Trophoblast cell (in vitro differentiated cells and primary cell): ENCODE measurements around the gene TBC1D22A.

ENCODE experiments used
- DNase-seq, 2 donors: peaks; one replicate each; pipeline ENCODE4 v3.0.0-alpha.2; 2016
- H2AFZ ChIP-seq: 2 replicates; pipeline ENCODE4 v1.6.1; 2013; ENCODE audit warnings: low read length, moderate library complexity, mild to moderate bottlenecking; ENCODE audit not compliant: insufficient read depth, poor library complexity
- H2AK5ac ChIP-seq: 2 replicates; pipeline ENCODE4 v1.6.1; 2013; ENCODE audit warnings: mild to moderate bottlenecking, low read length
- H2BK120ac ChIP-seq: 2 replicates; pipeline ENCODE4 v1.6.1; 2013; ENCODE audit warnings: low read length, mild to moderate bottlenecking, moderate library complexity; ENCODE audit not compliant: insufficient read depth, poor library complexity
- H2BK12ac ChIP-seq: 2 replicates; pipeline ENCODE4 v1.6.1; 2013; ENCODE audit warnings: mild to moderate bottlenecking, low read length, moderate library complexity
- H2BK5ac ChIP-seq: 2 replicates; pipeline ENCODE4 v1.6.1; 2013; ENCODE audit warnings: low read length, low read depth, moderate library complexity, mild to moderate bottlenecking; ENCODE audit not compliant: poor library complexity
- H3K14ac ChIP-seq: 2 replicates; pipeline ENCODE4 v1.6.1; 2013; ENCODE audit warnings: mild to moderate bottlenecking, low read length
- H3K18ac ChIP-seq: 2 replicates; pipeline ENCODE4 v1.6.1; 2013; ENCODE audit warnings: mild to moderate bottlenecking, low read length
- H3K23ac ChIP-seq: 2 replicates; pipeline ENCODE4 v1.6.1; 2013; ENCODE audit warnings: low read length
- H3K27ac ChIP-seq: 2 replicates; pipeline ENCODE4 v1.5.1; 2013; ENCODE audit warnings: low read depth, mild to moderate bottlenecking, inconsistent platforms, low read length, moderate library complexity
- H3K27me3 ChIP-seq: 2 replicates; pipeline ENCODE4 v1.6.1; 2013; ENCODE audit warnings: inconsistent platforms, mild to moderate bottlenecking, low read length, moderate library complexity; ENCODE audit not compliant: insufficient read depth
- H3K36me3 ChIP-seq, 2 experiments: 1 replicate in 1 of 2; 2 replicates in 1 of 2; pipeline ENCODE4 v1.6.1; 2013; ENCODE audit warnings: low read length in 2 of 2, mild to moderate bottlenecking in 2 of 2, moderate library complexity in 1 of 2; ENCODE audit not compliant: insufficient read depth in 2 of 2, control insufficient read depth in 1 of 2
- H3K4ac ChIP-seq: 2 replicates; pipeline ENCODE4 v1.6.1; 2013; ENCODE audit warnings: low read depth, mild to moderate bottlenecking, low read length, moderate library complexity
- H3K4me1 ChIP-seq, 2 experiments: 1 replicate in 1 of 2; 2 replicates in 1 of 2; pipeline ENCODE4 v1.6.1; 2013; ENCODE audit warnings: low read length in 2 of 2, mild to moderate bottlenecking in 2 of 2, moderate library complexity in 1 of 2; ENCODE audit not compliant: insufficient read depth in 2 of 2, control insufficient read depth in 1 of 2
- H3K4me2 ChIP-seq: 2 replicates; pipeline ENCODE4 v1.6.1; 2013; ENCODE audit warnings: inconsistent platforms, mild to moderate bottlenecking, low read length, moderate library complexity
- H3K4me3 ChIP-seq: 2 replicates; pipeline ENCODE4 v1.5.1; 2013; ENCODE audit warnings: mild to moderate bottlenecking, low read depth, low read length, inconsistent platforms
- H3K79me1 ChIP-seq: one replicate; pipeline ENCODE4 v1.6.1; 2013; ENCODE audit warnings: low read length
- H3K79me2 ChIP-seq: 2 replicates; pipeline ENCODE4 v1.6.1; 2013; ENCODE audit warnings: low read length, mild to moderate bottlenecking; ENCODE audit not compliant: control insufficient read depth, insufficient read depth, poor library complexity
- H3K9ac ChIP-seq: 2 replicates; pipeline ENCODE4 v1.6.1; 2013; ENCODE audit warnings: mild to moderate bottlenecking, low read length
- H3K9me3 ChIP-seq: 2 replicates; pipeline ENCODE4 v1.6.1; 2013; ENCODE audit warnings: low read depth, mild to moderate bottlenecking, control low read depth, inconsistent platforms, low read length; ENCODE audit not compliant: insufficient read depth
- H4K12ac ChIP-seq: 2 replicates; pipeline ENCODE4 v1.6.1; 2013; ENCODE audit warnings: low read depth, mild to moderate bottlenecking, low read length, moderate library complexity
- H4K8ac ChIP-seq: 2 replicates; pipeline ENCODE4 v1.6.1; 2013; ENCODE audit warnings: low read depth, mild to moderate bottlenecking, low read length, moderate library complexity
- H4K91ac ChIP-seq: one replicate; pipeline ENCODE4 v1.6.1; 2013; ENCODE audit warnings: low read depth, mild to moderate bottlenecking, low read length, moderate library complexity
- WGBS: extraction: QIAGEN DNeasy Blood & Tissue Kit; methylation state at CpG from one replicate; pipeline ENCODE4 v1.1.7; 2013; ENCODE audit warnings: missing lambda C conversion rate; ENCODE audit not compliant: insufficient read length, insufficient coverage; ENCODE audit errors: extremely low coverage; 5-methylcytosine and 5-hydroxymethylcytosine counted together

TBC1D22A gene

DNA sequence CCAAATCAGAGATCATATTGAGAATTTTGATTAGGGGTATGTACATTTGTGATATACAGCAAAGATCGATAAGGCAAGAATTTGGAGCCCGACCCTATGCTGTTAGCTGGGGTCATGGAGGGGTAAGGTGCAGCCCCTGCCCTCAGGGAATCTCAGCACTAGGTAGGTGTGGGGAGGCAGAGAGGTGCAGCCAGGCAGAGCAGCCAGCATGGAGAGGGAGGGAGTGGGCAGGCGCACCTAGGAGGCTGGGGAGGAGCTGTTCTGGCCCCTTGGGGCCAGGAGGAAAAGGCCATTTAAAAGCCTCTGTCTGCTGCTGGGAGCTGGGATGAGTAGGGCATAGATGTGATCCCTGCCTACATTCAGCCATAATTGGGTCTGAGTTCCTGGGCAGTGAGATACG is 293.0 kb downstream of the TBC1D22A start:
- H4K12ac ChIP-seq, result no peak overlapping the region
- no peaks in the 10 kb centered on the region for H3K27me3 ChIP-seq
- no peak overlapping the region for H2BK5ac ChIP-seq

DNA sequence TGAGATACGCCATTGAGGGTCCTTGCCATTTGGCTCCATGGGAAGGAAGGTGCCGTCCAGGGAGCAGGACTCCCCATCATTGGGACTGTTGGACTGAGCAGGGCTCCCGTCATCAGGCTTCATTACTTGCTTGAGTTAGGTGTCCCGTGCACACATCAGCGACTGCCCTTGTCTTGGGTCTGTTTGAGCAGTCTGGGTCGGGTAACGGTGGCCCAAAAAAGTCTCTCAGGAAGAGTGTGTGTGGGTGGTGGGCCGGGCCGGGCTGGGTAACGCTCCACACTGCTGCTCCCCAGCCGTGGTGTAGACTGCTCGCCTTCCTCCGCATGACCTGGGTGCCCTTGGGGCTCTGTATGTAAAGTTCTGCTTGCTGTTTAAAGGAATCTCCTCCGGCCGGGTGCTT is 293.5 kb downstream of the TBC1D22A start:
- no peak overlapping the region for H2AFZ ChIP-seq
- H3K4me1 ChIP-seq, result no peaks in the 10 kb centered on the region
- H3K4me2 ChIP-seq, result no peak overlapping the region
- H2AK5ac ChIP-seq, result no peak overlapping the region
- no peak overlapping the region for H4K12ac ChIP-seq
- H3K4ac ChIP-seq, result no peak overlapping the region
- H3K9me3 ChIP-seq, result no peaks in the 10 kb centered on the region
- peaks cover 2% of the 10 kb centered on the region for H3K79me2 ChIP-seq
- no peak overlapping the region for H3K18ac ChIP-seq
- no peak overlapping the region for H4K91ac ChIP-seq
- no peak overlapping the region for H3K4me3 ChIP-seq
- H4K8ac ChIP-seq, result no peak overlapping the region
- no peak overlapping the region for H2BK5ac ChIP-seq
- H3K23ac ChIP-seq, result no peak overlapping the region
- H3K36me3 ChIP-seq, result peaks cover 0 to 2% of the 10 kb centered on the region in 2 experiments
- no peaks in the 10 kb centered on the region for H3K27me3 ChIP-seq
- H2BK120ac ChIP-seq, result no peak overlapping the region
- H3K14ac ChIP-seq, result no peak overlapping the region
- H3K9ac ChIP-seq, result no peak overlapping the region
- DNase-seq, result no peak
- no CpG with 5 or more reads among the region's 15 CpGs for WGBS
- no peaks in the 10 kb centered on the region for H3K79me1 ChIP-seq
- no peak overlapping the region for H2BK12ac ChIP-seq
- no peak overlapping the region for H3K27ac ChIP-seq

More for the DNA sequence above, 293.0 kb downstream of the TBC1D22A start:
- no peak overlapping the region for H3K18ac ChIP-seq
- no peaks in the 10 kb centered on the region for H3K9me3 ChIP-seq
- H2BK12ac ChIP-seq, result no peak overlapping the region
- H2AK5ac ChIP-seq, result no peak overlapping the region
- H3K4me2 ChIP-seq, result no peak overlapping the region
- no peak overlapping the region for H3K23ac ChIP-seq
- peaks cover 2% of the 10 kb centered on the region for H3K79me2 ChIP-seq
- H3K4me3 ChIP-seq, result no peak overlapping the region
- H3K79me1 ChIP-seq, result no peaks in the 10 kb centered on the region
- H3K4me1 ChIP-seq, result no peaks in the 10 kb centered on the region
- WGBS, result no CpG with 5 or more reads among the region's 4 CpGs
- H3K14ac ChIP-seq, result no peak overlapping the region
- H3K4ac ChIP-seq, result no peak overlapping the region
- no peak overlapping the region for H3K9ac ChIP-seq
- H2BK120ac ChIP-seq, result no peak overlapping the region
- no peak overlapping the region for H4K91ac ChIP-seq
- DNase-seq, result no peak
- no peak overlapping the region for H2AFZ ChIP-seq
- H3K36me3 ChIP-seq, result peaks cover 0 to 2% of the 10 kb centered on the region in 2 experiments
- H4K8ac ChIP-seq, result no peak overlapping the region
- no peak overlapping the region for H3K27ac ChIP-seq

DNA sequence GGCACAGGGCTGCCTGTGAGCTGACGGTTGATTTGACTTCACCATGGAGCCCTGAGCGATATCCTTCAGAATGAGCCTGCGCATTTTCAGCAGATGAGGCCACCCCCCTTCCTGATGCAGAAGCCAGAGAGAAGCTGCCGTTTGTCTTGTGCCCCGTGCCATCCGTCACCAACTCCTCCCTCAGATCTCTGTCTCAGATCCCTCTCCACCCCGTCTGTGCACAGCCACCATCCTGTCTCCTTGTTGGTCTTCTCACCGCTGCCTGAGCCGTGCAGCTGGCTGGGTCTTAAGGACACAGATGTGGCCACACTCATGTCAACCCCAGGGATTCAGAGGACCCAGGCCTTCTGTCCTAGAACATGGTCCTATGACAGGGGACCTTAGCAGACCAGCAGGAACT is 293.9 kb downstream of the TBC1D22A start:
- Histone ChIP-seq H4K12ac (no peak overlapping the region), H3K27ac (no peak overlapping the region)
- WGBS, result no CpG with 5 or more reads among the region's 9 CpGs

DNA sequence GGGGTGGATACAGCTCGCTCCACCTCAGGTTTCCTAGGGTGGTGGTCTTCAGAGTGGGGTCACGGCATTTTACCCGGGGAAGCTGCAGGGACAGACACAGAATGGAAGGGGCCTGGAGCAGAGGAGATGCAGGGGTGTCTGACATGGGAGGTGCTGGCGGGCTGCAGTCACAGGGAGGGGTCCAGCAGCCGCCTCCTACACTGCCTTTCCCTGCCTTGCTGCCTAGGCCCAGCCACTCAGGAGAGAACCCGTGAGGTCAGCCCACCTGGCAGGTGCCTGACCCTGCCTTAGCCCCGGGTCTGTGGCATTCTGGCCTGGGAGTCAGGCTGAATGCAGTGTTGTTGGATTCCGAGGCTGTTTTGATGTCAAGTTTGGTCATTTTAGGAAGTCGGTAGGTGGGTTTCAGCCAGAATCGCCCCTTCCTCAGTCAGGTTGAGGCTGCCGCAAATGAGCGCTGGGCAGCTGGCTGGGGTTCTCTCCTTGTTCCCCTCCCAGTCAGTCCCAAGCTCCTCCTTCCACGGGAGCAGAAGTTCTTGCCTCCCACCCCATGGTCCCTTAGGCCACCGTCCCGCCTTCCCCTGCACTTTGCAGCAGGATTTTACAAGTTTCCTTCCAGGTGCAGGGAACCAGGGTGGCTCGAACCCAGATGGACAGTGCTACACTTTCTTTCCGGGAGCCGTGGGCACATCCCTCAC is 294.5 kb downstream of the TBC1D22A start:
- Histone ChIP-seq H3K4me3 (no peak overlapping the region), H3K4me1 (no peaks in the 10 kb centered on the region), H3K4me2 (no peak overlapping the region), H4K8ac (no peak overlapping the region), H3K14ac (no peak overlapping the region), H3K27me3 (no peaks in the 10 kb centered on the region), H2AFZ (no peak overlapping the region), H3K9ac (no peak overlapping the region), H3K4ac (no peak overlapping the region), H3K79me1 (no peaks in the 10 kb centered on the region), H3K79me2 (peaks cover 2% of the 10 kb centered on the region), H2BK5ac (no peak overlapping the region), H3K23ac (no peak overlapping the region), H2AK5ac (no peak overlapping the region), H2BK120ac (no peak overlapping the region), H4K91ac (no peak overlapping the region), H2BK12ac (no peak overlapping the region), H3K27ac (no peak overlapping the region), H3K18ac (no peak overlapping the region), H3K36me3 (peaks cover 2 to 4% of the 10 kb centered on the region in 2 experiments), H4K12ac (no peak overlapping the region), H3K9me3 (no peaks in the 10 kb centered on the region)
- DNase-seq, result no peak
- WGBS, result no CpG with 5 or more reads among the region's 18 CpGs

More for the DNA sequence above, 293.9 kb downstream of the TBC1D22A start:
- H3K9ac ChIP-seq, result no peak overlapping the region
- H3K23ac ChIP-seq, result no peak overlapping the region
- no peaks in the 10 kb centered on the region for H3K4me1 ChIP-seq
- H2BK12ac ChIP-seq, result no peak overlapping the region
- no peaks in the 10 kb centered on the region for H3K79me1 ChIP-seq
- no peak overlapping the region for H2AFZ ChIP-seq
- H3K14ac ChIP-seq, result no peak overlapping the region
- DNase-seq, result no peak
- no peaks in the 10 kb centered on the region for H3K9me3 ChIP-seq
- H4K91ac ChIP-seq, result no peak overlapping the region
- no peak overlapping the region for H3K4me2 ChIP-seq
- no peak overlapping the region for H2AK5ac ChIP-seq
- H3K4me3 ChIP-seq, result no peak overlapping the region
- peaks cover 2 to 4% of the 10 kb centered on the region in 2 experiments for H3K36me3 ChIP-seq
- no peak overlapping the region for H3K18ac ChIP-seq
- H2BK5ac ChIP-seq, result no peak overlapping the region
- H4K8ac ChIP-seq, result no peak overlapping the region
- H3K27me3 ChIP-seq, result no peaks in the 10 kb centered on the region
- peaks cover 2% of the 10 kb centered on the region for H3K79me2 ChIP-seq
- no peak overlapping the region for H2BK120ac ChIP-seq
- H3K4ac ChIP-seq, result no peak overlapping the region
